ENCODE data around the gene ZMAT5. TPM values are rescaled to one million over a fixed set of nuclear protein-coding genes. Genes with fewer than 3 reads are reported as not detected.

Gene ZMAT5
- polyA plus RNA-seq, 1 experiment: 16.4 TPM

- Histone ChIP-seq H3K9me3 (ENCODE audit: control insufficient read depth, insufficient read depth, low read length) (no peaks in the 10 kb centered on the region), H3K4me3 (ENCODE audit: low read depth, low read length) (no peak overlapping the region), H3K27ac (ENCODE audit: low read depth, low read length) (no peak overlapping the region), H3K27me3 (ENCODE audit: control insufficient read depth, insufficient read depth, low read length) (no peaks in the 10 kb centered on the region)
- DNase-seq (ENCODE audit: low read depth, low spot score): no peak
- POLR2A ChIA-PET: no interaction called here
- TF ChIP-seq CTCF (IDR thresholded peaks at IDR 0.05; ENCODE audit: low read depth, low read length): no peak
- CTCF ChIA-PET: no interaction called here
These were observed 18.4 kb downstream of the ZMAT5 start for GRCh38 chr22:29748248-29748893.

DNA sequence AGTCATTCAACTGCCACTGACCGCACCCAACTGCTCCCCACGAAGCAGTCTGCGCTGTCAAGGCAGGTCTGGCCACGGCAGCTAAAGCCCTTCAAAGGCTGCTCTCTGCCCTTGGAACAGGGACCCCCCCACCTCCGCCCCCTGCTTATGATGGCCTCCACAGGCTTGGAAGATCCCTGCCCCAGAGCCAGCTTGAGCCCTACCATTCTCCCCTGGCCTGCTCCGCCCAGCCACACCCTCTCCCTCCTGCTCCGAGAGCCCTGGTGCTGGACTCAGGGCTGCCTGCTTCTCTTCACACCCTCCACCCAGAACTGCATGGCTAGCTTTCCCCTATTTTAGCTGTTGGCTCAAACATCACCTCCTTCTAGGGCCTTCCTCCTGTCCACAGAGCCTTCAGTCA is 19.0 kb downstream of the ZMAT5 start:
- ChIA-PET POLR2A (no interaction called here), CTCF (no interaction called here)
- H3K27ac ChIP-seq (ENCODE audit: low read depth, low read length): no peak overlapping the region
- no peaks in the 10 kb centered on the region for H3K27me3 ChIP-seq (ENCODE audit: control insufficient read depth, insufficient read depth, low read length)
- no peak for TF ChIP-seq CTCF (IDR thresholded peaks at IDR 0.05; ENCODE audit: low read depth, low read length)
- DNase-seq (ENCODE audit: low read depth, low spot score): no peak
- no peak overlapping the region for H3K4me3 ChIP-seq (ENCODE audit: low read depth, low read length)
- H3K9me3 ChIP-seq (ENCODE audit: control insufficient read depth, insufficient read depth, low read length): no peaks in the 10 kb centered on the region

DNA sequence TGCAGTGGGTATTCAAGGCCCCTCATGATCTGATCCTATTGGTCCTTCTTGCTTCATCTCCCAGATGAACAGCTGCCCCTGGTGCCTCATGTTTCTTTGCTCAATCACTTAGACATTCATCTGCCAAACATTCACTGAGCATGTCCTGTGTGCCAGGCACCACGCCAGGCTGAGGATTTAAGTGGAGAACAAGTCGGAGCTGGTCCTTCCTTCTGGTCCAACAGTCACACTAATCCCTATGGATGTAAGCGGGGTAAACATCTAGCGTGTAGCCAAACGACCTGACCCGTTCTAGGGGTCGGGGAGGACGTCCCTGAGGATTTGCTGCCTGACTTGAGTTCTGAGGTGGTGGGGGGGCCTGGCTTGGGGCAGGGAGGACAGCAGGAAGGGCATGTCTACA is 21.9 kb downstream of the ZMAT5 start:
- Histone ChIP-seq H3K27me3 (ENCODE audit: control insufficient read depth, insufficient read depth, low read length) (no peaks in the 10 kb centered on the region), H3K4me3 (ENCODE audit: low read depth, low read length) (no peak overlapping the region), H3K9me3 (ENCODE audit: control insufficient read depth, insufficient read depth, low read length) (no peaks in the 10 kb centered on the region), H3K27ac (ENCODE audit: low read depth, low read length) (no peak overlapping the region)
- DNase-seq (ENCODE audit: low read depth, low spot score): peak; percentile 15
- POLR2A ChIA-PET: no interaction called here
- TF ChIP-seq CTCF (IDR thresholded peaks at IDR 0.05; ENCODE audit: low read depth, low read length): no peak
- CTCF ChIA-PET: no interaction called here

DNA sequence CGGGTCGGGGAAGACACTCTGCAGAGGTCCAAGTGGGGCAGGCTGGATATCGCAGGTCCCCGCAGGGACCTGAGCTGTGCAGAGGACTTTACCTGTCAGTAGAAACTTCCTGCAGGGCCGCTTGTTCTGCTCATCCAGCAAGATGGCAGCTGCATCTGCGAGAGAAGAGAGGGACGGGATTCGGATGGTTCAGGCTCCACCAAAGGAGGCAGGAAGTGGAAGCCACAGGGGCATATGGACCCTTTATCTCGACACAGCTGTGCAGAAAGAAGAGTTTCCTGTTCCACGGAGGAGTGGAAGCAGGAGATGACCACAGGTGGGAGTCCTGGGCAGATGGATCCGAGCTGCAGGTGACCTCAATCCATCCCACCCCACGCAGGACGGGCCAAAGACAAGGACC is 24.5 kb downstream of the ZMAT5 start:
- CTCF ChIA-PET: interaction anchor here (0.5 kb wide), 1 partner anchor 32 kb away, joined by 3 read pairs; no protein-coding TSS in a partner anchor

DNA sequence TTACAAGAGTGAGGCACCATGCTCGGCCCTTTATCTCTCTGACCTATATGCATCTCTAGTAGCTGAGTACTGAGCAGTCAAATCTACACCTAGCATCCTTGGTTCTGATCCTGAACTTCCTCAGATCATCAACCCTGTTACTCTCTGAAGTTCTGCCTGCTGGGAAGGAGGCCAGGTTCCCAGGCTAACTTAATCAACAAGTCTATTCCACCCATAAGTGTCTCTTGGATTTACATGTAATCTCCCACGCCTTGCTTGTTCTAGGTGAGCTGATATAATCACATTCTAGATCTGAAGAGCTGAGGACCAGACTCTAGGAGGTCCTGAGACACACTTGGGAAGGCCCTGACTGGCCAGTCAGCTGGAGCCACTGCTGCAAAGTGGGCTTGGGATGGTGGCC is 24.9 kb downstream of the ZMAT5 start:
- H3K4me3 ChIP-seq (ENCODE audit: low read depth, low read length): no peak overlapping the region
- no peak for DNase-seq (ENCODE audit: low read depth, low spot score)
- no peak overlapping the region for H3K27ac ChIP-seq (ENCODE audit: low read depth, low read length)
- no peak for TF ChIP-seq CTCF (IDR thresholded peaks at IDR 0.05; ENCODE audit: low read depth, low read length)
- ChIA-PET POLR2A (no interaction called here), CTCF (no interaction called here)
- no peaks in the 10 kb centered on the region; the same call in 1 of the 2 replicates for H3K9me3 ChIP-seq (ENCODE audit: control insufficient read depth, insufficient read depth, low read length)
- no peaks in the 10 kb centered on the region for H3K27me3 ChIP-seq (ENCODE audit: control insufficient read depth, insufficient read depth, low read length)

More for the DNA sequence above, 24.5 kb downstream of the ZMAT5 start:
- H3K4me3 ChIP-seq (ENCODE audit: low read depth, low read length): no peak overlapping the region
- no peak overlapping the region for H3K27ac ChIP-seq (ENCODE audit: low read depth, low read length)
- no peak for TF ChIP-seq CTCF (IDR thresholded peaks at IDR 0.05; ENCODE audit: low read depth, low read length)
- no peak for DNase-seq (ENCODE audit: low read depth, low spot score)
- POLR2A ChIA-PET: no interaction called here
- H3K9me3 ChIP-seq (ENCODE audit: control insufficient read depth, insufficient read depth, low read length): no peaks in the 10 kb centered on the region; the same call in 1 of the 2 replicates
- H3K27me3 ChIP-seq (ENCODE audit: control insufficient read depth, insufficient read depth, low read length): no peaks in the 10 kb centered on the region
